SU-DHL-6 (cell line): ENCODE measurements around the gene FLYWCH1.

Experiments
- CTCF ChIP-seq: fragments of 200-600 bp; sonication (generic); IDR thresholded peaks from one replicate; pipeline ENCODE4 v1.5.1; 2017; ENCODE audit warnings: antibody characterized with exemption, mild to moderate bottlenecking, low read length, moderate library complexity; ENCODE audit not compliant: insufficient read depth, poor library complexity, severe bottlenecking
- EZH2phosphoT487 ChIP-seq: fragments of 200-600 bp; sonication (generic), shearing (Covaris generic); conservative IDR thresholded peaks from 2 replicates; pipeline ENCODE4 v1.6.1; 2018; ENCODE audit warnings: mild to moderate bottlenecking, antibody characterized with exemption, low read length, moderate library complexity, mixed read lengths

DNA sequence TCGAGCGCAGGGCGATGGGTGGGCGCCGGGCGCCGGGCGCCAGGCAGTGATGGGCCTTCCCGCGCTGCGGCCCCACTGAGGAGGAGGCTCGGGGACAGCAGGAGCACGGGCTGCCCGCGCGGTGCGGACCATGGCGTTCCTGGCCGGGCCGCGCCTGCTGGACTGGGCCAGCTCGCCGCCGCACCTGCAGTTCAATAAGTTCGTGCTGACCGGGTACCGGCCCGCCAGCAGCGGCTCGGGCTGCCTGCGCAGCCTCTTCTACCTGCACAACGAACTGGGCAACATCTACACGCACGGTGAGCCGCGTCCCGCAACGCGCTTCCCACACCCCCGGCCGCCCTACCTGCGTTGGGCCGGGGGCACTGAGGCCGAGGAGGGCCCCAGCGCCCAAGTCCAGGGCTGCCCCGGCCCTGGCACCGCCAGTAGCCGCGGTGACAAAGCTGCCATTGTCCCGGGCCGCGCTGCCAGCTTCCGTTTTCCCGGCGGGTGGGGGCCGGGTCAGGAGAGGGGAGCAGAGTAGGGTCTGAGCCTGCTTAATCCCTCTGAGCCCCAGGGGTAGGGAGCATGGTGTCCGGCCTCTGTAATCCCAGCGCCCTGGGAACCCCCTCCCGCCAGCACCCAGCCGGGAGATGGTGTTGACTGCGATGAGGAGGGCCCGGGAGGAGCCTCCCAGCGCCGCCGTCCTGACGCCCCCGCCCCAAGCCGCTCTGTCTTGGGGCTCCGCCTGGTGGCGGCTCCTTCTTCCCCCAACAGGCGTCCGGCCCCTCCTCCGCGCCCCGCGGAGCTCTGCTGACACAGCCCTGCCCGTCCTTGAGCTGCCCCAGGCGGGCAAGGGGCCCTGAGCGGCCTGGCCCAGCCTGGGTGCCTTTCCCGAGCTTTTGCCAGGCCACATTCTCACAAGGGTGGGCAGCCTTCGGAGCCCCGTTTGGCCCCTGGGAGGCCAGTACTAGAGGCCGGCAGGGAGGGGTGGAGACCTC, 58.1 kb downstream of the FLYWCH1 start:
- TF ChIP-seq CTCF (peak; percentile 52), EZH2phosphoT487 (no peak)
